H1 (cell line): ENCODE data around the gene RBFA. TPM values are rescaled to one million over a fixed set of nuclear protein-coding genes. Genes with fewer than 3 reads are reported as not detected.

Experiments
- CTCF ChIA-PET: fragments of 300-600 bp; sonication (Branson Sonifier 250); formaldehyde crosslinking; loops from one replicate; lab custom pipeline; 2021; ENCODE audit not compliant: partially characterized antibody; lab: Charles Lee
- POLR2A ChIA-PET: fragments of 300-600 bp; sonication (Branson Sonifier 250); formaldehyde crosslinking; loops from one replicate; lab custom pipeline; 2021; ENCODE audit warnings: inconsistent platforms; ENCODE audit not compliant: partially characterized antibody; lab: Charles Lee
- DNase-seq, 2 experiments: peaks; one replicate each; pipeline versions ENCODE4 v3.0.0 to v3.0.0-alpha.2; 2010 to 2022; ENCODE audit warnings: low spot score in 2 of 2, low read depth in 1 of 2, mixed read lengths in 1 of 2
- FAIRE-seq: peaks from 2 replicates; lab custom pipeline; 2011; peaks lifted over from hg19 to GRCh38; lab: Jason Lieb, UNC
- H2AFZ ChIP-seq: 2 replicates; pipeline ENCODE4 v1.8.1; 2012; ENCODE audit warnings: low read length, inconsistent platforms
- H2AK5ac ChIP-seq: 2 replicates; pipeline ENCODE4 v1.6.1; 2013; ENCODE audit warnings: low read depth, low read length
- H2BK120ac ChIP-seq: replicated peaks from 2 replicates; pipeline ENCODE3; 2013; ENCODE audit warnings: low read depth, low read length, inconsistent platforms
- H2BK12ac ChIP-seq: 2 replicates; pipeline ENCODE4 v1.6.1; 2013; ENCODE audit warnings: low read depth, low read length
- H2BK15ac ChIP-seq: 2 replicates; pipeline ENCODE4 v1.6.1; 2013; ENCODE audit warnings: low read length
- H2BK20ac ChIP-seq: 2 replicates; pipeline ENCODE4 v1.6.1; 2013; ENCODE audit warnings: low read length
- H2BK5ac ChIP-seq: 2 replicates; pipeline ENCODE4 v1.6.1; 2013; ENCODE audit warnings: low read depth, low read length
- H3K14ac ChIP-seq: 2 replicates; pipeline ENCODE4 v1.6.1; 2013; ENCODE audit warnings: inconsistent platforms; ENCODE audit not compliant: insufficient read length
- H3K18ac ChIP-seq: 2 replicates; pipeline ENCODE4 v1.6.1; 2013; ENCODE audit warnings: low read length; ENCODE audit errors: extremely low read depth
- H3K23ac ChIP-seq: 2 replicates; pipeline ENCODE4 v1.6.1; 2013; ENCODE audit warnings: inconsistent platforms; ENCODE audit not compliant: insufficient read length
- H3K23me2 ChIP-seq: 2 replicates; pipeline ENCODE4 v1.6.1; 2013; ENCODE audit warnings: low read depth, low read length
- H3K27ac ChIP-seq: 2 replicates; pipeline ENCODE4 v1.6.1; 2011; ENCODE audit warnings: low read depth, low read length, inconsistent platforms
- H3K27me3 ChIP-seq, 4 experiments: replicated peaks in 1 of 4; 1 replicate in 1 of 4; 2 replicates in 3 of 4; pipeline versions ENCODE4 v1.6.1 to v1.8.1; 2011 to 2013; ENCODE audit warnings: low read length in 3 of 4, mild to moderate bottlenecking in 3 of 4, inconsistent platforms in 2 of 4, mixed read lengths in 2 of 4, moderate library complexity in 1 of 4; ENCODE audit not compliant: control insufficient read depth in 3 of 4, insufficient read depth in 3 of 4; ENCODE audit errors: extremely low read depth in 1 of 4
- H3K36me3 ChIP-seq, 4 experiments: 2 replicates each; pipeline versions ENCODE4 v1.6.1 to v1.8.1; 2011 to 2013; ENCODE audit warnings: mild to moderate bottlenecking in 4 of 4, low read length in 3 of 4, moderate library complexity in 2 of 4, control low read depth in 1 of 4, inconsistent platforms in 1 of 4; ENCODE audit not compliant: insufficient read depth in 4 of 4, control insufficient read depth in 2 of 4
- H3K4ac ChIP-seq: replicated peaks from 2 replicates; pipeline ENCODE3; 2013; ENCODE audit warnings: low read length, low read depth, mixed read lengths, inconsistent platforms; ENCODE audit not compliant: insufficient read length
- H3K4me1 ChIP-seq, 4 experiments: replicated peaks in 1 of 4; 1 replicate in 1 of 4; 2 replicates in 3 of 4; pipeline versions ENCODE4 v1.6.1 to v1.8.1; 2011 to 2013; ENCODE audit warnings: low read length in 3 of 4, inconsistent platforms in 2 of 4, mixed read lengths in 1 of 4; ENCODE audit not compliant: insufficient read depth in 4 of 4, control insufficient read depth in 3 of 4
- H3K4me2 ChIP-seq, 2 experiments: 2 replicates each; pipeline versions ENCODE4 v1.6.1 to v1.8.1; 2011 to 2013; ENCODE audit warnings: low read depth in 2 of 2, low read length in 2 of 2, control low read depth in 1 of 2, inconsistent platforms in 1 of 2, mild to moderate bottlenecking in 1 of 2; ENCODE audit not compliant: insufficient read depth in 1 of 2
- H3K4me3 ChIP-seq, 4 experiments: fragments of 200-600, 300-600 bp in 1 of 4; sonication (generic), shearing (Covaris generic), sonication (Bioruptor Twin) in 1 of 4; 2 replicates each; pipeline versions ENCODE4 v1.5.1 to v1.8.1; 2011 to 2016; ENCODE audit warnings: low read length in 4 of 4, low read depth in 3 of 4, control low read depth in 2 of 4, inconsistent platforms in 2 of 4, mild to moderate bottlenecking in 2 of 4, mixed read lengths in 1 of 4, moderate library complexity in 1 of 4; ENCODE audit not compliant: insufficient read depth in 2 of 4; ENCODE audit errors: extremely low read depth in 1 of 4
- H3K56ac ChIP-seq: replicated peaks from 2 replicates; pipeline ENCODE3; 2013; ENCODE audit warnings: low read depth, mild to moderate bottlenecking, mixed read lengths, low read length, inconsistent platforms; ENCODE audit not compliant: insufficient read length
- H3K79me1 ChIP-seq: 2 replicates; pipeline ENCODE4 v1.6.1; 2013; ENCODE audit warnings: low read depth, low read length, control low read depth
- H3K79me2 ChIP-seq, 2 experiments: 2 replicates each; pipeline versions ENCODE4 v1.6.1 to v1.8.1; 2012 to 2013; ENCODE audit warnings: low read length in 2 of 2, mild to moderate bottlenecking in 2 of 2, inconsistent platforms in 1 of 2; ENCODE audit not compliant: insufficient read depth in 2 of 2, control insufficient read depth in 1 of 2
- H3K9ac ChIP-seq, 4 experiments: replicated peaks in 1 of 4; 1 replicate in 1 of 4; 2 replicates in 3 of 4; pipeline versions ENCODE4 v1.6.1 to v1.8.1; 2011 to 2013; ENCODE audit warnings: low read depth in 3 of 4, low read length in 3 of 4, control low read depth in 2 of 4, mild to moderate bottlenecking in 2 of 4, moderate library complexity in 2 of 4, inconsistent platforms in 1 of 4; ENCODE audit errors: extremely low read depth in 1 of 4
- H3K9me3 ChIP-seq, 2 experiments: 2 replicates each; pipeline versions ENCODE4 v1.6.1 to v1.8.1; 2012 to 2013; ENCODE audit warnings: mild to moderate bottlenecking in 2 of 2, moderate library complexity in 2 of 2, control low read depth in 1 of 2, inconsistent platforms in 1 of 2, low read depth in 1 of 2, low read length in 1 of 2, mixed read lengths in 1 of 2; ENCODE audit not compliant: insufficient read depth in 2 of 2
- H4K20me1 ChIP-seq, 2 experiments: replicated peaks in 1 of 2; 2 replicates each; pipeline versions ENCODE3 to v1.8.1; 2011 to 2013; ENCODE audit warnings: inconsistent platforms in 2 of 2, low read length in 2 of 2, mild to moderate bottlenecking in 1 of 2; ENCODE audit not compliant: insufficient read depth in 2 of 2, control insufficient read depth in 1 of 2
- H4K5ac ChIP-seq: 2 replicates; pipeline ENCODE4 v1.6.1; 2013; ENCODE audit warnings: low read length, low read depth, mixed read lengths, inconsistent platforms; ENCODE audit not compliant: insufficient read length
- H4K8ac ChIP-seq: 2 replicates; pipeline ENCODE4 v1.8.0; 2013; ENCODE audit warnings: mild to moderate bottlenecking, moderate library complexity, low read length, inconsistent platforms; ENCODE audit not compliant: insufficient read depth; ENCODE audit errors: extremely low read depth
- H4K91ac ChIP-seq: replicated peaks from 2 replicates; pipeline ENCODE3; 2013; ENCODE audit warnings: low read length, mixed read lengths, inconsistent platforms; ENCODE audit not compliant: insufficient read length
- ASH2L ChIP-seq: fragments of 200-600, 300-600 bp; sonication (generic); IDR thresholded peaks from one replicate; pipeline ENCODE4 v1.7.1; 2017; ENCODE audit warnings: low read length
- BCL11A ChIP-seq, 2 experiments: IDR thresholded peaks; one replicate each; pipeline ENCODE4 v1.6.1; 2011; ENCODE audit warnings: low read depth in 2 of 2, low read length in 2 of 2, mild to moderate bottlenecking in 2 of 2
- CEBPB ChIP-seq: IDR thresholded peaks from 2 replicates; pipeline ENCODE4 v1.6.1; 2012; ENCODE audit warnings: low read depth, low read length
- CHD2 ChIP-seq: IDR thresholded peaks from 2 replicates; pipeline ENCODE4 v1.6.1; 2012; ENCODE audit warnings: low read length, improper control_type of control experiment
- FOSL1 ChIP-seq: IDR thresholded peaks from 2 replicates; pipeline ENCODE4 v1.6.1; 2011; ENCODE audit warnings: mild to moderate bottlenecking, low read depth, low read length, moderate library complexity; ENCODE audit not compliant: insufficient read depth
- GTF2F1 ChIP-seq: IDR thresholded peaks from 2 replicates; pipeline ENCODE4 v1.6.1; 2012; ENCODE audit warnings: low read depth, low read length, improper control_type of control experiment, borderline replicate concordance
- JUND ChIP-seq: IDR thresholded peaks from 2 replicates; pipeline ENCODE4 v1.6.1; 2011; ENCODE audit warnings: mild to moderate bottlenecking, improper control_type of control experiment, low read length
- RXRA ChIP-seq: IDR thresholded peaks from 2 replicates; pipeline ENCODE4 v1.6.1; 2011; ENCODE audit warnings: low read depth, mild to moderate bottlenecking, low read length, moderate library complexity; ENCODE audit not compliant: insufficient read depth
- SRF ChIP-seq: IDR thresholded peaks from 2 replicates; pipeline ENCODE4 v1.6.1; 2011; ENCODE audit warnings: mild to moderate bottlenecking, low read depth, low read length, moderate library complexity
- TCF12 ChIP-seq: IDR thresholded peaks from 2 replicates; pipeline ENCODE4 v1.6.1; 2011; ENCODE audit warnings: low read depth, mild to moderate bottlenecking, low read length
- YY1 ChIP-seq: IDR thresholded peaks from 2 replicates; pipeline ENCODE4 v1.6.1; 2011; ENCODE audit warnings: low read depth, mild to moderate bottlenecking, low read length
- ZNF274 ChIP-seq: IDR thresholded peaks from 2 replicates; pipeline ENCODE4 v1.7.0; 2012; ENCODE audit warnings: low read length, borderline replicate concordance; ENCODE audit errors: extremely low read depth
- WGBS, 2 experiments: shearing (Covaris generic) in 1 of 2; methylation state at CpG; one replicate each; pipeline versions ENCODE4 v1.1.6 to v1.1.7; 2013 to 2015; ENCODE audit warnings: low lambda C conversion rate in 2 of 2, mixed read lengths in 2 of 2, inconsistent platforms in 1 of 2, low coverage in 1 of 2, missing lambda C conversion rate in 1 of 2; ENCODE audit not compliant: insufficient replicate concordance in 2 of 2, insufficient coverage in 1 of 2, insufficient read length in 1 of 2; ENCODE audit errors: extremely low coverage in 1 of 2, missing lambda C conversion rate in 1 of 2; 5-methylcytosine and 5-hydroxymethylcytosine counted together
- polyA plus RNA-seq, 7 experiments: library from polyadenylated mRNA; depleted of rRNA in 3 of 7; stranded (reverse) in 5 of 7; unstranded in 2 of 7; fragments of >200 nt in 5 of 7; fragments of 200-250 nt in 2 of 7; gene quantifications; 1 replicate in 5 of 7; 2 replicates in 1 of 7; 4 replicates in 1 of 7; pipeline versions ENCODE4 v1.2.1 to v1.2.3, GENCODE V29; 2011 to 2013; ENCODE audit warnings: missing spikeins in 2 of 7, mixed read lengths in 2 of 7
- total RNA-seq: library from RNA; stranded (reverse); fragmentation: NEBNext Ultra II Directional; extraction: Animal tissue kit (Norgen Biotek cat#: 25700); gene quantifications from 2 replicates; pipeline ENCODE4 v1.2.1, GENCODE V29; 2021

The RBFA gene
- total and polyA plus RNA-seq, 2 of the 8 experiments (the other 6 are each of a cell fraction or from before 2014, with no cell fraction given): 19.2 to 29.5 TPM

GRCh38 chr18:80037869-80038630 lies 3.8 kb downstream of the RBFA start:
- CTCF ChIA-PET: no interaction called here
- DNase-seq: no peak
- no peak overlapping the region for H2BK120ac ChIP-seq
- H2BK12ac ChIP-seq: no peak overlapping the region
- no peak overlapping the region for H3K18ac ChIP-seq
- no peak overlapping the region for H3K23ac ChIP-seq
- no peak overlapping the region; a peak in 1 of 7 replicates for H3K9ac ChIP-seq
- no peak overlapping the region for H2AFZ ChIP-seq
- no peak overlapping the region for H2BK20ac ChIP-seq
- H3K4me3 ChIP-seq: no peak overlapping the region
- TF ChIP-seq JUND: no peak
- no peak for TF ChIP-seq ZNF274
- TF ChIP-seq CHD2: no peak
- no peak for TF ChIP-seq GTF2F1
- no peak for TF ChIP-seq ASH2L
- no peak for TF ChIP-seq BCL11A (IDR thresholded peaks at IDR 0.05; ENCODE audit: low read depth in 2 of 2, low read length in 2 of 2)
- TF ChIP-seq SRF: no peak
- TF ChIP-seq YY1: no peak
- no peak for TF ChIP-seq CEBPB
- TF ChIP-seq FOSL1: no peak
- no peak for TF ChIP-seq RXRA
- TF ChIP-seq TCF12: no peak
- TF ChIP-seq, all 59 proteins: peak for 0
- no peak overlapping the region for H2BK15ac ChIP-seq
- peaks cover 0 to 9% (median 2%) of the 10 kb centered on the region in 4 experiments; a peak in 5 of 7 replicates for H3K4me1 ChIP-seq
- POLR2A ChIA-PET: interaction anchor here (0.6 to 1.6 kb wide), 3 partner anchors 18 to 171 kb away, joined by 3 to 5 read pairs (median 3); no protein-coding TSS in a partner anchor
- no peak overlapping the region for H2BK5ac ChIP-seq
- peaks cover 4% of the 10 kb centered on the region for H3K79me1 ChIP-seq
- H3K79me2 ChIP-seq: peaks cover 0 to 22% of the 10 kb centered on the region in 2 experiments; a peak in 3 of 4 replicates
- no peak overlapping the region for H4K5ac ChIP-seq
- H4K91ac ChIP-seq: no peak overlapping the region
- 84% methylated on average over 17 of the region's 17 CpGs; no CpG with 5 or more reads in 1 of the 2 experiments for WGBS, 2 experiments
- H3K4ac ChIP-seq: no peak overlapping the region
- H3K23me2 ChIP-seq: peaks cover 8% of the 10 kb centered on the region; the same call in 1 of the 2 replicates
- H3K56ac ChIP-seq: no peak overlapping the region
- no peak overlapping the region for H2AK5ac ChIP-seq
- no peak overlapping the region for H3K4me2 ChIP-seq
- H3K14ac ChIP-seq: no peak overlapping the region
- no peak overlapping the region for H3K27ac ChIP-seq
- no peaks in the 10 kb centered on the region for H3K9me3 ChIP-seq
- FAIRE-seq: no peak
- peaks cover 0 to 12% of the 10 kb centered on the region in 2 experiments for H4K20me1 ChIP-seq
- peak overlapping the region; percentile 76; the same call in 1 of the 2 replicates for H4K8ac ChIP-seq
- peaks cover 0 to 6% (median 2%) of the 10 kb centered on the region in 4 experiments; a peak in 3 of 8 replicates for H3K36me3 ChIP-seq
- no peaks in the 10 kb centered on the region for H3K27me3 ChIP-seq
